Erythroblast (primary cell): Measurements from ENCODE around the gene GPSM3.

ENCODE experiments used
- GATA1 ChIP-seq: IDR thresholded peaks from 2 replicates; pipeline ENCODE4 v1.6.1; 2011; ENCODE audit warnings: low read depth, mild to moderate bottlenecking, control low read depth, low read length, moderate library complexity
- POLR2A ChIP-seq: IDR thresholded peaks from 2 replicates; pipeline ENCODE4 v1.6.1; 2011; ENCODE audit warnings: mild to moderate bottlenecking, low read length

GRCh38 chr6:32148289-32149091 is 44.0 kb downstream of the GPSM3 start:
- TF ChIP-seq POLR2A (peak; percentile 28), GATA1 (no peak)
